ENCODE results near the gene SLC26A11. TPM values are rescaled to one million over a fixed set of nuclear protein-coding genes. Genes with fewer than 3 reads are reported as not detected.

Gene SLC26A11
- total RNA-seq, 1 donor = 12.2 TPM

DNA sequence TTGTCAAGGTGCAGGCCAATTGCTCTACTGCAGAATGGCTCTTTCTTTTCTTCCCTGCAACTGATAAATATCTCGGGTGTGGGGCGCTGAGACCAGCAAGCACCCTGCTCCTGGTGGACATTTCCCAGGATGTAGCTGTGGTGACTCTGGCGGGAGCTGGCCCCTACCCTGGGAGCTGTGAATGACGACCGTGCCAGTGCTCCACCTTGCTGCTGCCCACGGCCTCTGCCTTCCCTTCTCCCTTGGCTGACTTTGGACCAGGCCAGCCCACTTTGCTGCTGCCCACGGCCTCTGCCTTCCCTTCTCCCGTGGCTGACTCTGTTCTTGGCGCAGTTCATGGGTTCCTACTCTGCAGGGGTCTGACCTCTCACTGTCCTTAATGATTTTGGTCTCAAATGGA, 34.3 kb upstream of the SLC26A11 start:
- TF ChIP-seq, protein P1, sequence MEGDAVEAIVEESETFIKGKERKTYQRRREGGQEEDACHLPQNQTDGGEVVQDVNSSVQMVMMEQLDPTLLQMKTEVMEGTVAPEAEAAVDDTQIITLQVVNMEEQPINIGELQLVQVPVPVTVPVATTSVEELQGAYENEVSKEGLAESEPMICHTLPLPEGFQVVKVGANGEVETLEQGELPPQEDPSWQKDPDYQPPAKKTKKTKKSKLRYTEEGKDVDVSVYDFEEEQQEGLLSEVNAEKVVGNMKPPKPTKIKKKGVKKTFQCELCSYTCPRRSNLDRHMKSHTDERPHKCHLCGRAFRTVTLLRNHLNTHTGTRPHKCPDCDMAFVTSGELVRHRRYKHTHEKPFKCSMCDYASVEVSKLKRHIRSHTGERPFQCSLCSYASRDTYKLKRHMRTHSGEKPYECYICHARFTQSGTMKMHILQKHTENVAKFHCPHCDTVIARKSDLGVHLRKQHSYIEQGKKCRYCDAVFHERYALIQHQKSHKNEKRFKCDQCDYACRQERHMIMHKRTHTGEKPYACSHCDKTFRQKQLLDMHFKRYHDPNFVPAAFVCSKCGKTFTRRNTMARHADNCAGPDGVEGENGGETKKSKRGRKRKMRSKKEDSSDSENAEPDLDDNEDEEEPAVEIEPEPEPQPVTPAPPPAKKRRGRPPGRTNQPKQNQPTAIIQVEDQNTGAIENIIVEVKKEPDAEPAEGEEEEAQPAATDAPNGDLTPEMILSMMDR (IDR thresholded peaks at IDR 0.05; ENCODE audit: insufficient read depth, low read length) = no peak
- DNase-seq (ENCODE audit: low read depth) = no peak
- no peak overlapping the region for H3K4me3 ChIP-seq (ENCODE audit: low read depth, low read length)

- TF ChIP-seq, protein P1 (IDR thresholded peaks at IDR 0.05; ENCODE audit: insufficient read depth, low read length) = no peak
- DNase-seq (ENCODE audit: low read depth) = peak; percentile 41
Observed at GRCh38 chr17:80187090-80187489, 33.1 kb upstream of the SLC26A11 start.

GRCh38 chr17:80187515-80187941, 32.7 kb upstream of the SLC26A11 start:
- peak; percentile 67 for DNase-seq (ENCODE audit: low read depth)
- peak overlapping the region; percentile 45 for H3K4me3 ChIP-seq (ENCODE audit: low read depth, low read length)
- TF ChIP-seq, protein P1 (IDR thresholded peaks at IDR 0.05; ENCODE audit: insufficient read depth, low read length) = no peak

More at GRCh38 chr17:80187090-80187489, 33.1 kb upstream of the SLC26A11 start:
- H3K4me3 ChIP-seq (ENCODE audit: low read depth, low read length) = peak overlapping the region; percentile 45

DNA sequence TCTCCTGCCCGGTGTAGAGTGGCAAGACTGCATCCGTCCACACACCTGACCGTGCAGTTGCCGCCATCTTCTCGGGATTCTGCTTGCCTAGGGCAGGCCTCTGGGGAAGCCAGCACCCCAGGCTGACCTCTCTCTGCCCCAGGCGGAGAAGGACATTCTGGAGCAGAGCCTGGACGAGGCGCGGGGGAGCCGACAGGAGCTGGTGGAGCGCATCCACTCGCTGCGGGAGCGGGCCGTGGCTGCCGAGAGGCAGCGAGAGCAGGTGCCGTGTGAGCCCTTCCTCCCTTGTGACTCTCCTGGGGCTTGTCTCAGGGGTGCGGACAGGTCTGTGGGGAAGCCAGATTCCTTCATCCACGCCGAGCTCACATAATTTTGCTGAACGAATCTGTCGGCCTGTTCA, 30.6 kb upstream of the SLC26A11 start:
- H3K4me3 ChIP-seq (ENCODE audit: low read depth, low read length) = no peak overlapping the region
- no peak for DNase-seq (ENCODE audit: low read depth)
- TF ChIP-seq, protein P1 (IDR thresholded peaks at IDR 0.05; ENCODE audit: insufficient read depth, low read length) = no peak

DNA sequence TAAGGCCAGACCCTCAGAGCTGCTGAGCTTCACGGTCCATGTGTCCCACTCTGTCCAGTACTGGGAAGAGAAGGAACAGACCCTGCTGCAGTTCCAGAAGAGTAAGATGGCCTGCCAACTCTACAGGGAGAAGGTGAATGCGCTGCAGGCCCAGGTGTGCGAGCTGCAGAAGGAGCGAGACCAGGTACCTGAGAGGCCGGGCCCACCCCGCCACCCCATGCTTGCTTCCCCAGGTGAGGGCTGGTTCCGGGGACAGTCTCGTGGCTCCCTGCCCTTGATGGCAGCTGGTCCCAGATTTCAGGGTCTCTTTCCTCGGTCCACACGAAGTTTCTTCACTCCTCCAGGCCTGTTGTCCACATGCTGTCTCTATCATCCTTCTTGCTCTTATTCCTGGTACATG, 29.5 kb upstream of the SLC26A11 start:
- TF ChIP-seq, protein P1 (IDR thresholded peaks at IDR 0.05; ENCODE audit: insufficient read depth, low read length) = no peak
- no peak for DNase-seq (ENCODE audit: low read depth)
- no peak overlapping the region for H3K4me3 ChIP-seq (ENCODE audit: low read depth, low read length)

DNA sequence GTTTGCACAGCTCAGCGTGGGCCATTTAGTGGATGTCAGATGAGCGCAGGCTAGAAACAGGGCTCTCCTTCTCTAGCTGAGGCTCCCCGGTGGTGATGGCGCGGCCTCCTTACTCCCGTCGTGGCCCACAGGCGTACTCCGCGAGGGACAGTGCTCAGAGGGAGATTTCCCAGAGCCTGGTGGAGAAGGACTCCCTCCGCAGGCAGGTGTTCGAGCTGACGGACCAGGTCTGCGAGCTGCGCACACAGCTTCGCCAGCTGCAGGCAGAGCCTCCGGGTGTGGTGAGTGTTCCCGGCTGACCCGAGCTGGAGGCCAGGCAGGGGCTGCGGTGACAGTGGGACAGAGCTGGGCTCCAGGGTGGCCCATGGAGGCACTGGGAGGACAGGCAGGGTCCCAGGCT, 29.0 kb upstream of the SLC26A11 start:
- H3K4me3 ChIP-seq (ENCODE audit: low read depth, low read length) = no peak overlapping the region
- DNase-seq (ENCODE audit: low read depth) = no peak
- TF ChIP-seq, protein P1 (IDR thresholded peaks at IDR 0.05; ENCODE audit: insufficient read depth, low read length) = no peak
